ENCODE data around the gene BEND6. TPM values are rescaled to one million over a fixed set of nuclear protein-coding genes. Genes with fewer than 3 reads are reported as not detected.
"Not testable (repeated sequence)": the region's sequence is repeated elsewhere in the genome, so short reads cannot be mapped to it uniquely, and the experiment has no call there.

The BEND6 gene
- total RNA-seq, 1 experiment from 2014 or later = 1.4 TPM

GRCh38 chr6:56999049-56999448, 44.1 kb downstream of the BEND6 start:
- H2BK20ac ChIP-seq (ENCODE audit: low read depth, low read length, poor library complexity, severe bottlenecking) = no peak overlapping the region
- no peak overlapping the region for H3K56ac ChIP-seq (ENCODE audit: insufficient read length, low read depth, low read length)
- H3K27me3 Mint-ChIP-seq (ENCODE audit: low read depth) = no peaks in the 10 kb centered on the region
- no peak overlapping the region for H4K5ac ChIP-seq (ENCODE audit: insufficient read length, low read depth, low read length)
- no peak overlapping the region for H3K4ac ChIP-seq (ENCODE audit: low read depth, low read length)
- no peak overlapping the region for H3T11ph ChIP-seq (ENCODE audit: low read length)
- H3K4me2 ChIP-seq (ENCODE audit: insufficient read depth, insufficient read length, low read length) = no peak overlapping the region
- H3K9me3 Mint-ChIP-seq = peaks cover 10 to 14% of the 10 kb centered on the region in 2 experiments; a peak in 4 of 5 replicates
- H3K27me3 ChIP-seq (ENCODE audit: insufficient read depth, low read length) = no peaks in the 10 kb centered on the region
- H3K18ac ChIP-seq (ENCODE audit: insufficient read length, low read depth, low read length) = no peak overlapping the region
- no peak overlapping the region for H2BK15ac ChIP-seq (ENCODE audit: low read depth, low read length)
- no peak overlapping the region for H3K9ac ChIP-seq (ENCODE audit: extremely low read depth, insufficient read length, low read length)
- no peak for TF ChIP-seq CTCF (conservative IDR thresholded peaks at IDR 0.05)
- H3K4me3 Mint-ChIP-seq = no peak overlapping the region
- no peaks in the 10 kb centered on the region for H3K23me2 ChIP-seq (ENCODE audit: insufficient read length, low read depth, low read length, poor library complexity, severe bottlenecking)
- H4K91ac ChIP-seq (ENCODE audit: insufficient read length, low read depth, low read length) = no peak overlapping the region
- no peak overlapping the region for H3K23ac ChIP-seq (ENCODE audit: insufficient read length, low read depth, low read length)
- no peak overlapping the region for H2AFZ ChIP-seq (ENCODE audit: low read length)
- H2BK5ac ChIP-seq (ENCODE audit: insufficient read length, low read length) = no peak overlapping the region
- no peak overlapping the region for H3K27ac Mint-ChIP-seq
- no peaks in the 10 kb centered on the region for H3K79me2 ChIP-seq (ENCODE audit: insufficient read depth, low read length)
- peaks cover 8% of the 10 kb centered on the region for H3K9me3 ChIP-seq (ENCODE audit: control insufficient read depth, low read depth, low read length)
- H3K79me1 ChIP-seq (ENCODE audit: insufficient read depth, low read depth, low read length, poor library complexity, severe bottlenecking) = no peaks in the 10 kb centered on the region
- H2AK5ac ChIP-seq (ENCODE audit: insufficient read length, low read length) = no peak overlapping the region
- H2BK12ac ChIP-seq (ENCODE audit: insufficient read length, low read depth, low read length) = no peak overlapping the region
- no peak overlapping the region for H2BK120ac ChIP-seq (ENCODE audit: low read depth, low read length, poor library complexity, severe bottlenecking)
- H3K36me3 Mint-ChIP-seq (ENCODE audit: insufficient read depth in 1 of 3, low read depth in 3 of 3) = peaks cover 0 to 15% (median 10%) of the 10 kb centered on the region in 3 experiments; a peak in 5 of 7 replicates
- H4K20me1 ChIP-seq (ENCODE audit: control insufficient read depth, insufficient read depth, insufficient read length) = no peaks in the 10 kb centered on the region
- H3K27ac ChIP-seq (ENCODE audit: insufficient read length, low read depth, low read length) = no peak overlapping the region
- DNase-seq = no peak
- no peaks in the 10 kb centered on the region for H3K4me1 Mint-ChIP-seq
- no peaks in the 10 kb centered on the region for H3K4me1 ChIP-seq (ENCODE audit: insufficient read depth, low read length)
- no peak overlapping the region for H4K8ac ChIP-seq (replicated peaks; ENCODE audit: insufficient read length, low read depth, low read length)
- no peak overlapping the region for H3K14ac ChIP-seq (ENCODE audit: insufficient read depth, low read length)

DNA sequence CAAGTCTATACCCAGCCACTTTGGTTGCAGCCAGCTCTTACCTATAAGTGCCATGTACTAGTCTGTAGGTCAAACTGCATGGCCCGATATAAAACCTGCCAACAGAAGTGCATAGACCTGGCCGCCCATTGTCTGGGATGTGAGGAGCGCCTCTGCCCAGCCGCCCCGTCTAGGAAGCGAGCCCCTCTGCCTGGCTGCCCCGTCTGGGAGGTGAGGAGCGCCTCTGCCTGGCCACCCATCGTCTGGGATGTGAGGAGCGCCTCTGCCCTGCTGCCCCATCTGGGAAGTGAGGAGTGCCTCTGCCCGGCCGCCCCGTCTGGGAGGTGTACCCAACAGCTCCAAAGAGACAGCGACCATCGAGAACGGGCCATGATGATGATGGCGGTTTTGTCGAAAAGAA, 44.8 kb downstream of the BEND6 start:
- H2BK20ac ChIP-seq (ENCODE audit: low read depth, low read length, poor library complexity, severe bottlenecking); H2BK15ac ChIP-seq (ENCODE audit: low read depth, low read length); H4K5ac ChIP-seq (ENCODE audit: insufficient read length, low read depth, low read length); H3K27me3 Mint-ChIP-seq (ENCODE audit: low read depth); H4K20me1 ChIP-seq (ENCODE audit: control insufficient read depth, insufficient read depth, insufficient read length); H3K9ac ChIP-seq (ENCODE audit: extremely low read depth, insufficient read length, low read length); H3K4ac ChIP-seq (ENCODE audit: low read depth, low read length); H3T11ph ChIP-seq (ENCODE audit: low read length); DNase-seq; H4K91ac ChIP-seq (ENCODE audit: insufficient read length, low read depth, low read length); H3K79me2 ChIP-seq (ENCODE audit: insufficient read depth, low read length); H2BK12ac ChIP-seq (ENCODE audit: insufficient read length, low read depth, low read length); H3K9me3 ChIP-seq (ENCODE audit: control insufficient read depth, low read depth, low read length); H2BK5ac ChIP-seq (ENCODE audit: insufficient read length, low read length); H3K23ac ChIP-seq (ENCODE audit: insufficient read length, low read depth, low read length); H2AFZ ChIP-seq (ENCODE audit: low read length); H3K23me2 ChIP-seq (ENCODE audit: insufficient read length, low read depth, low read length, poor library complexity, severe bottlenecking); H2BK120ac ChIP-seq (ENCODE audit: low read depth, low read length, poor library complexity, severe bottlenecking); H2AK5ac ChIP-seq (ENCODE audit: insufficient read length, low read length); H3K27me3 ChIP-seq (ENCODE audit: insufficient read depth, low read length); H3K79me1 ChIP-seq (ENCODE audit: insufficient read depth, low read depth, low read length, poor library complexity, severe bottlenecking); H3K4me3 Mint-ChIP-seq; H3K27ac Mint-ChIP-seq; H3K27ac ChIP-seq (ENCODE audit: insufficient read length, low read depth, low read length); H3K4me2 ChIP-seq (ENCODE audit: insufficient read depth, insufficient read length, low read length); H4K8ac ChIP-seq (replicated peaks; ENCODE audit: insufficient read length, low read depth, low read length); H3K4me1 Mint-ChIP-seq; H3K4me1 ChIP-seq (ENCODE audit: insufficient read depth, low read length); H3K56ac ChIP-seq (ENCODE audit: insufficient read length, low read depth, low read length); H3K18ac ChIP-seq (ENCODE audit: insufficient read length, low read depth, low read length); H3K14ac ChIP-seq (ENCODE audit: insufficient read depth, low read length): not testable (repeated sequence)
- peaks cover 10 to 14% of the 10 kb centered on the region in 2 experiments; a peak in 4 of 5 replicates for H3K9me3 Mint-ChIP-seq
- H3K36me3 Mint-ChIP-seq (ENCODE audit: insufficient read depth in 1 of 3, low read depth in 3 of 3) = peaks cover 0 to 15% (median 10%) of the 10 kb centered on the region in 3 experiments; a peak in 5 of 7 replicates
- no CpG with 5 or more reads among the region's 18 CpGs for WGBS (ENCODE audit: extremely low coverage, insufficient read length, low lambda C conversion rate)
